GM23248 (cell line): ENCODE measurements around the gene ADAD2.

Experiments
- EZH2 ChIP-seq: fragments of 200-600 bp; sonication (generic); IDR thresholded peaks from 2 replicates; pipeline ENCODE4 v1.6.1; 2018; ENCODE audit warnings: antibody characterized with exemption, mild to moderate bottlenecking; ENCODE audit not compliant: insufficient read depth, poor library complexity, severe bottlenecking
- EZH2phosphoT487 ChIP-seq: fragments of 200-600 bp; sonication (generic); IDR thresholded peaks from 2 replicates; pipeline ENCODE4 v1.6.1; 2018; ENCODE audit warnings: antibody characterized with exemption, moderate library complexity, mild to moderate bottlenecking, low read depth; ENCODE audit not compliant: insufficient read depth

GRCh38 chr16:84165746-84166145 is 25.2 kb upstream of the ADAD2 start:
- no peak for TF ChIP-seq EZH2
- TF ChIP-seq EZH2phosphoT487, result no peak
